ENCODE data around the gene ACTR3. TPM values are rescaled to one million over a fixed set of nuclear protein-coding genes. Genes with fewer than 3 reads are reported as not detected.

Gene ACTR3
- total RNA-seq, 1 experiment from 2014 or later = 180 TPM

- Histone ChIP-seq H4K20me1 (ENCODE audit: control insufficient read depth, insufficient read depth, insufficient read length) (no peaks in the 10 kb centered on the region), H3K79me2 (ENCODE audit: insufficient read depth, low read length) (peaks cover 3% of the 10 kb centered on the region; the same call in 1 of the 2 replicates), H3K4me2 (ENCODE audit: insufficient read depth, insufficient read length, low read length) (no peak overlapping the region), H4K5ac (ENCODE audit: insufficient read length, low read depth, low read length) (no peak overlapping the region), H2BK5ac (ENCODE audit: insufficient read length, low read length) (no peak overlapping the region), H3K14ac (ENCODE audit: insufficient read depth, low read length) (no peak overlapping the region), H2AFZ (ENCODE audit: low read length) (no peak overlapping the region), H3K9ac (ENCODE audit: extremely low read depth, insufficient read length, low read length) (no peak overlapping the region), H2BK15ac (ENCODE audit: low read depth, low read length) (no peak overlapping the region), H4K8ac (replicated peaks; ENCODE audit: insufficient read length, low read depth, low read length) (no peak overlapping the region), H4K91ac (ENCODE audit: insufficient read length, low read depth, low read length) (no peak overlapping the region), H3K27ac (ENCODE audit: insufficient read length, low read depth, low read length) (no peak overlapping the region), H3K79me1 (ENCODE audit: insufficient read depth, low read depth, low read length, poor library complexity, severe bottlenecking) (peaks cover 6% of the 10 kb centered on the region), H3K4me1 (ENCODE audit: insufficient read depth, low read length) (no peaks in the 10 kb centered on the region), H3K23me2 (ENCODE audit: insufficient read length, low read depth, low read length, poor library complexity, severe bottlenecking) (no peaks in the 10 kb centered on the region), H3K18ac (ENCODE audit: insufficient read length, low read depth, low read length) (no peak overlapping the region), H2BK120ac (ENCODE audit: low read depth, low read length, poor library complexity, severe bottlenecking) (no peak overlapping the region), H2BK12ac (ENCODE audit: insufficient read length, low read depth, low read length) (no peak overlapping the region), H3K56ac (ENCODE audit: insufficient read length, low read depth, low read length) (no peak overlapping the region), H3K4ac (ENCODE audit: low read depth, low read length) (no peak overlapping the region), H2AK5ac (ENCODE audit: insufficient read length, low read length) (no peak overlapping the region), H3K27me3 (ENCODE audit: insufficient read depth, low read length) (no peaks in the 10 kb centered on the region), H3K9me3 (ENCODE audit: control insufficient read depth, low read depth, low read length) (no peaks in the 10 kb centered on the region), H3K23ac (ENCODE audit: insufficient read length, low read depth, low read length) (no peak overlapping the region), H2BK20ac (ENCODE audit: low read depth, low read length, poor library complexity, severe bottlenecking) (no peak overlapping the region), H3T11ph (ENCODE audit: low read length) (no peak overlapping the region)
- DNase-seq = no peak
- Mint-ChIP-seq H3K27me3 (ENCODE audit: low read depth) (no peaks in the 10 kb centered on the region), H3K4me1 (no peaks in the 10 kb centered on the region), H3K36me3 (ENCODE audit: insufficient read depth in 1 of 3, low read depth in 3 of 3) (peaks cover 14 to 36% (median 32%) of the 10 kb centered on the region in 3 experiments; a peak in 6 of 7 replicates), H3K9me3 (no peaks in the 10 kb centered on the region), H3K27ac (no peak overlapping the region), H3K4me3 (no peak overlapping the region)
- WGBS (ENCODE audit: extremely low coverage, insufficient read length, low lambda C conversion rate) = no CpG with 5 or more reads among the region's 3 CpGs
- no peak for TF ChIP-seq CTCF (conservative IDR thresholded peaks at IDR 0.05)
These were observed 31.1 kb downstream of the ACTR3 start for GRCh38 chr2:113920996-113921395.
